ENCODE data around the gene OBSL1. TPM values are rescaled to one million over a fixed set of nuclear protein-coding genes. Genes with fewer than 3 reads are reported as not detected.

The OBSL1 gene
- total RNA-seq, 4 donors from 2014 or later, result 51.9 to 123 (median 99.2) TPM

DNA sequence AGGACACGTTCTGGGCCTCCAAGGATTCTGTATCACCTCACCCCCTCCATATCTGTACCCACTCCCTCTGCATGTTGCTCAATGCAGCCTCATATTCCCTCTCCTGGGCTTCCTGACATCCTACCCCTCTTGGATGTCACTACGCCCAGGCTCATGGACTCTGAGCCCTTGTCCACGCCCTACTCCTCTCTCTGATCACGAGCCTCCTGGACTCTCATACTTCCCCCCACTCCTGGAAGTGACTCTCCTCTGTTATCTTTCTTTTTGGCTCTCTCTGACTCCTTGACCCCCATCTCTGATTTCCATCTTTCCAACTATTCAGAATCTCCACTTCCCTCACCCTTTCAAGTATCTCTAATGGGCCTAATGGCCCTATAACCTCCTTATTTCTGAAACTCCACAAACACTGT, 25.4 kb downstream of the OBSL1 start:
- H3K9me3 ChIP-seq, result no peaks in the 10 kb centered on the region
- H3K27me3 ChIP-seq, result no peaks in the 10 kb centered on the region
- peaks cover 0 to 30% (median 15%) of the 10 kb centered on the region in 4 donors for H3K36me3 ChIP-seq
- DNase-seq (ENCODE audit: extremely low spot score), result no peak
- H3K4me3 ChIP-seq, result no peak overlapping the region
- no peak for TF ChIP-seq EP300 (IDR thresholded peaks at IDR 0.05)
- no peak for TF ChIP-seq CTCF (IDR thresholded peaks at IDR 0.05)
- 73% methylated on average over 4 of the region's 4 CpGs for WGBS
- H3K4me1 ChIP-seq, result peaks cover 26 to 47% (median 41%) of the 10 kb centered on the region in 4 donors
- H3K27ac ChIP-seq (replicated peaks in 1 of 4), result no peak overlapping the region
- intact Hi-C loops (cut with DNase I), result no loop called here

- Histone ChIP-seq H3K27me3 (no peaks in the 10 kb centered on the region), H3K36me3 (peaks cover 1 to 36% (median 19%) of the 10 kb centered on the region in 4 donors), H3K9me3 (no peaks in the 10 kb centered on the region), H3K27ac (replicated peaks in 1 of 4) (no peak overlapping the region), H3K4me3 (no peak overlapping the region), H3K4me1 (peaks cover 26 to 46% (median 39%) of the 10 kb centered on the region in 4 donors)
- DNase-seq (ENCODE audit: extremely low spot score), result no peak
- WGBS, result 93% methylated on average over 3 of the region's 3 CpGs
- no peak for TF ChIP-seq EP300 (IDR thresholded peaks at IDR 0.05)
- TF ChIP-seq POLR2AphosphoS5 (IDR thresholded peaks at IDR 0.05), result no peak
- no peak for TF ChIP-seq CTCF (IDR thresholded peaks at IDR 0.05)
- TF ChIP-seq POLR2A (IDR thresholded peaks at IDR 0.05; ENCODE audit: low read depth), result no peak
- intact Hi-C loops (cut with DNase I), result no loop called here
Measured at GRCh38 chr2:219545295-219545942, 25.9 kb downstream of the OBSL1 start.

GRCh38 chr2:219544567-219544966, 26.8 kb downstream of the OBSL1 start:
- Histone ChIP-seq H3K27me3 (no peaks in the 10 kb centered on the region), H3K27ac (replicated peaks in 1 of 4) (peak overlapping the region; percentile 93 to 95 (median 94))
- WGBS, result 47% methylated on average over 9 of the region's 9 CpGs

GRCh38 chr2:219543596-219544358, 27.6 kb downstream of the OBSL1 start, which contains the start of the genes CHPF and TMEM198:
TSS of gene CHPF (minus strand) at chr2:219543809. CDS start at chr2:219543538, 271 bp downstream.
TSS of gene TMEM198 (plus strand) at chr2:219544028. CDS start at chr2:219544728, 700 bp downstream.
- Histone ChIP-seq H3K4me3 (peak within 1 kb of the TSS; percentile 67 to 83 (median 77)), H3K4me1 (peaks cover 26 to 46% (median 42%) of the 10 kb centered on the region in 4 donors), H3K27me3 (peaks cover 0 to 4% (median 0%) of the 10 kb centered on the region in 4 donors), H3K27ac (replicated peaks in 1 of 4) (peak within 1 kb of the TSS; percentile 93 to 95 (median 94)), H3K9me3 (no peaks in the 10 kb centered on the region), H3K36me3 (peaks cover 13 to 38% (median 31%) of the 10 kb centered on the region in 4 donors)
- 4% methylated on average over 18 of the region's 75 CpGs for WGBS
- TF ChIP-seq POLR2AphosphoS5 (IDR thresholded peaks at IDR 0.05) (peak; percentile 76 to 84), CTCF (IDR thresholded peaks at IDR 0.05) (no peak)
- intact Hi-C loops (cut with DNase I), result loop anchor here (2.0 to 5.0 kb wide), 3 partner anchors 54 to 144 kb away; partner anchors contain the start of gene STK11IP
- DNase-seq (ENCODE audit: extremely low spot score), result peak; percentile 99

More at GRCh38 chr2:219544567-219544966, 26.8 kb downstream of the OBSL1 start:
- peaks cover 9 to 38% (median 26%) of the 10 kb centered on the region in 4 donors for H3K36me3 ChIP-seq
- DNase-seq (ENCODE audit: extremely low spot score), result no peak
- peak overlapping the region; percentile 67 to 83 (median 77) for H3K4me3 ChIP-seq
- intact Hi-C loops (cut with DNase I), result loop anchor here (5.0 kb wide), 2 partner anchors 53 to 143 kb away; partner anchors contain the start of gene STK11IP
- H3K9me3 ChIP-seq, result no peaks in the 10 kb centered on the region
- TF ChIP-seq POLR2A (IDR thresholded peaks at IDR 0.05; ENCODE audit: low read depth) (no peak), EP300 (IDR thresholded peaks at IDR 0.05) (no peak), CTCF (IDR thresholded peaks at IDR 0.05) (no peak), POLR2AphosphoS5 (IDR thresholded peaks at IDR 0.05) (no peak)
- H3K4me1 ChIP-seq, result peaks cover 26 to 46% (median 39%) of the 10 kb centered on the region in 4 donors
